D721Med (cell line): Measurements from ENCODE around the gene NCS1.
"Not testable (repeated sequence)": the region's sequence is repeated elsewhere in the genome, so short reads cannot be mapped to it uniquely, and the experiment has no call there.

Experiments
- DNase-seq: peaks from one replicate; pipeline ENCODE4 v3.0.0; 2011; ENCODE audit warnings: low spot score; ENCODE audit not compliant: insufficient read length
- FAIRE-seq: peaks from 2 replicates; lab custom pipeline; 2011; peaks lifted over from hg19 to GRCh38; lab: Jason Lieb, UNC
- TF ChIP-seq, protein P1 (sequence below): IDR thresholded peaks from 2 replicates; pipeline ENCODE4 v1.5.1; 2012; ENCODE audit warnings: mild to moderate bottlenecking, control low read depth; ENCODE audit not compliant: insufficient read depth; ENCODE audit errors: missing control alignments

The NCS1 gene

DNA sequence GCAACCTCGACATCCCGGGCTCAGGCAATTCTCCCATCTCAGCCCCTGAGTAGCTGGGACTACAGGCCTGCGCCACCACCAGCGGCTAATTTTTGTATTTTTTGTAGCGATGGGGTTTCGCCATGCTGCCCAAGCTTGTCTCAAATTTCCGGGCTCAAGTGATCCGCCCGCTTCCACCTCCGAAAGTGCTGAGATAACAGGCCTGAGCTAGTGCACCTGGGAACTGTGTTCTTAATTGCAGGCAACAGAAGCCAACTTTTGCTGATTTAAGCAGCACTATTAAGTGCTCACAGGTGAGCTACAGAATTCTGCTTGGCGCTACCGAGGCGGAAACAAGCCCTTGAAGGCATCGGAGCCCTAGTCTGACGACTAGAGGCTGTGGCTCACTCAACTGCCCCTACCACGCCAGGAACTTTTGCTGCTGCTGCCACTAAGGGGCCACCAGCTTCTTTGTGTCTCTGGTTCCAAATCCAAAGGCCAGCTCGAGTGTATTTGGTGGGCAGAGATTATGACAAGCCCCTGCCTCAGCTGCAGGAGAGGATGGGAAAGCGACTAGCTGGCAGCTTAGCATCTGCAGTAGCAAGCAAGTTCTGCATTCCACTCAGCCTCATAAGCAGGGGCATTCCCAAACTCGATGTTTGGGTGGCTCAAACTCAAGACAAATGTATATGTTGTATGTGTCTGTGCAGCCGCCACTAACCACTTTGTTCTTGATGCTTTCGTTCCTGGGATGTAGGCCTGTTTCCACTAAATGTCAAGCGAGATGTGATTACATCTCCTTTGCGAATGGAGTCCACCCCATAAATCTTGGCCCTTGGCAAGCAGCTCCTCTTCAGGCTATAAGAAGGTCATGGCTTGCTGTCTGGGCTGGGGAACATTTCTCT lies 82.8 kb downstream of the NCS1 start:
- DNase-seq (peak; percentile 8), FAIRE-seq (no peak)

GRCh38 chr9:130255631-130256134 lies 83.5 kb downstream of the NCS1 start:
- FAIRE-seq (no peak), DNase-seq (no peak)
- TF ChIP-seq, protein P1, sequence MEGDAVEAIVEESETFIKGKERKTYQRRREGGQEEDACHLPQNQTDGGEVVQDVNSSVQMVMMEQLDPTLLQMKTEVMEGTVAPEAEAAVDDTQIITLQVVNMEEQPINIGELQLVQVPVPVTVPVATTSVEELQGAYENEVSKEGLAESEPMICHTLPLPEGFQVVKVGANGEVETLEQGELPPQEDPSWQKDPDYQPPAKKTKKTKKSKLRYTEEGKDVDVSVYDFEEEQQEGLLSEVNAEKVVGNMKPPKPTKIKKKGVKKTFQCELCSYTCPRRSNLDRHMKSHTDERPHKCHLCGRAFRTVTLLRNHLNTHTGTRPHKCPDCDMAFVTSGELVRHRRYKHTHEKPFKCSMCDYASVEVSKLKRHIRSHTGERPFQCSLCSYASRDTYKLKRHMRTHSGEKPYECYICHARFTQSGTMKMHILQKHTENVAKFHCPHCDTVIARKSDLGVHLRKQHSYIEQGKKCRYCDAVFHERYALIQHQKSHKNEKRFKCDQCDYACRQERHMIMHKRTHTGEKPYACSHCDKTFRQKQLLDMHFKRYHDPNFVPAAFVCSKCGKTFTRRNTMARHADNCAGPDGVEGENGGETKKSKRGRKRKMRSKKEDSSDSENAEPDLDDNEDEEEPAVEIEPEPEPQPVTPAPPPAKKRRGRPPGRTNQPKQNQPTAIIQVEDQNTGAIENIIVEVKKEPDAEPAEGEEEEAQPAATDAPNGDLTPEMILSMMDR: no peak

More for the DNA sequence above, 82.8 kb downstream of the NCS1 start:
- TF ChIP-seq, protein P1: no peak

DNA sequence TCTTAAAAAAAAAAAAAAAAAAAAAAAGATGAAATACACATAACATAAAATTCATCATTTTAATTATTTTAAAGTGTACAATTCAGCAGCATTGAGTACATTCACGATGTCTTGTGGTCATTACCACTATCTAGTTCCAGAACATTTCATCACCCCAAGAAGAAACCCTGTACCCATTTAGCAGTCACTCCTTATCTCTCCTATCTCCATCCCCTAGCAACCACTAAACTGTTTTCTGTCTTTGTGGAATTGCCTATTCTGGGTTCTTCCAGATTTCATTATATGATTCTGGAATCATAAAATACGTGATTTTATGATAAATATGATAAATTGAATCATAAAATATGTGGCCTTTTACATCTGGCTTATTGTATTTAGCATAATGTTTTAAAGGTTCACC lies 84.4 kb downstream of the NCS1 start:
- TF ChIP-seq, protein P1: no peak
- DNase-seq: no peak
- FAIRE-seq: no peak

DNA sequence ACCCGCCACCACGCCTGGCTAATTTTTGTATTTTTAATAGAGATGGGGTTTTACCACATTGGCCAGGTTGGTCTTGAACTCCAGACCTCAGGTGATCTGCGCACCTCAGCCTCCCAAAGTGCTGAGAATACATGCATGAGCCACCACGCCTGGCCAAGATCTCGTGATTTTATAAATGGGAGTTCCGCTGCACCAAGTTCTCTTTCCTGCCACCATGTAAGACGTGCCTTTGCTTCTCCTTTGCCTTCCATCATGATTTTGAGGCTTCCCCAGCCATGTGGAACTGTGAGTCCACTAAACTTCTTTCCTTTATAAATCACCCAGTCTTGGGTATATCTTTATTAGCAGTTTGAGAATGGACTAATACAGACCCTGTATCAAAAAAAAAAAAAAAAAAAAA lies 85.9 kb downstream of the NCS1 start:
- not testable (repeated sequence) for FAIRE-seq, DNase-seq

GRCh38 chr9:130259044-130259443 lies 86.8 kb downstream of the NCS1 start:
- TF ChIP-seq, protein P1: no peak
- FAIRE-seq: no peak
- no peak for DNase-seq

DNA sequence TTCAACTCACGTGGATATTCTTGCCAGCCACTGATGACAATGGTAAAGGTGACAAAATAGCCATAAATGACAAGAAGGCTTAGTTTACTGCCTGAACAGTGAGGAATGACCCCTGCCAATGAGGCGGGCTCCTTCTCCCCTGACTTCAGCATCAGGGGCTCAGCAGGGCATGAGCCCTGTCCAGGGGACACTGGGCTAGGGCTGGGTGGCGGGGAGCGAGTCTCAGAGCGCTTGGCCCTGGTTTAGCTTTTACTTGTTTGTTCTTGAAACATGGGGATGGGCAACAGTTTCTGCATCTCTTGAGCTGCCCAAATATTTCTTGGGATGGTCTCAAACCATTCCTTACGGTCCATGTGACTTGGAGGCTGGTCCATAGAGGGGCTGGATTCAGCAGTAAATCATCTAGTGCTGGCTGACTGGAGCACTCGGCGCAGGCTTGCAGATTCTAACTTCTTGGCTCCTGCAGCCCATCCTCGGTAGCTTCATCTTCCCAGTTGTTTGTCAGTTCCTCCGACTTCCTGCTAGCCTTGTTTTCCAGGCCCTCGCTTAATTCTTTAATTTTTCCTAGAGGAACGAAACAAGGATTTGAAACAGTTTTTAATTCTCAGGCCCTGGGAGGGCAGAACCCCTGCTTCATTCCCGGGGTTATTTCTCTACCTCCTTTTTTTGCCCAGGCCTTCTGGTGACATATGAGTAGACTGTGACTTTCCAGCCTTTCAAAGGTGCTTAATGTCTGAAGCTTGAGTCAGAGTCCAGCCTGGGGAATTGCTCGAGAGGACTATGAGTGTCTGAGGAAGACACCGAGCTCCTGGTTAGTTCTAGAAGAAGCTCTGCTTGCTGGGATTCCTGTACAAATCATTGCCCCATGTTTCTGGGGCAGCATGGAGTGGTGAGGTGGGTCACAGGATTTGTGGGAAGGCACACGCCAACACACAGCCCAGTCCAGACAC lies 88.9 kb downstream of the NCS1 start:
- TF ChIP-seq, protein P1: no peak
- peak; percentile 6 for DNase-seq
- no peak for FAIRE-seq

DNA sequence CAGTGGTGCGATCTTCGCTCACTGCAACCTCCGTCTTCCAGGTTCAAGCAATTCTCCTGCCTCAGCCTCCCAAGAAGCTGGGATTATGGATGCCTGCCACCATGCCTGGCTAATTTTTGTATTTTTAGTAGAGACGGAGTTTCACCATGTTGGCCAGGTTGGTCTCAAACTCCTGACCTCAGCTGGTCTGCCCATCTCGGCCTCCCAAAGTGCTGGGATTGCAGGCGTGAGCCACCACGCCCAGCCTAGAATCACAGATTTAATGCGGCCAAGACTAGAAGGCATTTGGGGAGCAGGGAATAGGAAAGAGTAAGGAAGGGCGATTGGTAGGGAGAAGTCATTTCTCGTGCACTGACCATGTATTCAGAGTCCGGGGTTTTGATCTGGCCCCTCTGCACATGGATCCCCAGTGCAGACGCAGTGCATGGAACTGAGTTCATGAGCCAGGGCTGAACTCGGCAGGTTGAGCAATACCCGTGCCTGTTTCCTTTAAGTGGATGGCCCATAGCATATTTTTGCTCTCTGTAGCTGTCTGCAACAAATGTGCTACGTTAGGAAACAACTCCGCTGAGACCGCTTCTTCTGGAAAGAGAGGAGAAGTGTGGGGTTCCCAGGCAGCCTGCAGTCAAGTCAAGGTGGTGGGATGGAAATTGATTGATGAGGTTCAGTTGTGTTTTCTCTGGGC lies 90.0 kb downstream of the NCS1 start:
- DNase-seq (no peak), FAIRE-seq (no peak)
- TF ChIP-seq, protein P1: no peak
